CD4-positive, alpha-beta T cell treated with Interleukin-17A for 4 hours (primary cell): ENCODE results near the gene ZNF654.
"Not testable (repeated sequence)": the region's sequence is repeated elsewhere in the genome, so short reads cannot be mapped to it uniquely, and the experiment has no call there.

Source experiments
- DNase-seq: peaks from one replicate; pipeline ENCODE4 v3.0.0-alpha.2; 2020; ENCODE audit warnings: mixed read lengths

ZNF654 gene

DNA sequence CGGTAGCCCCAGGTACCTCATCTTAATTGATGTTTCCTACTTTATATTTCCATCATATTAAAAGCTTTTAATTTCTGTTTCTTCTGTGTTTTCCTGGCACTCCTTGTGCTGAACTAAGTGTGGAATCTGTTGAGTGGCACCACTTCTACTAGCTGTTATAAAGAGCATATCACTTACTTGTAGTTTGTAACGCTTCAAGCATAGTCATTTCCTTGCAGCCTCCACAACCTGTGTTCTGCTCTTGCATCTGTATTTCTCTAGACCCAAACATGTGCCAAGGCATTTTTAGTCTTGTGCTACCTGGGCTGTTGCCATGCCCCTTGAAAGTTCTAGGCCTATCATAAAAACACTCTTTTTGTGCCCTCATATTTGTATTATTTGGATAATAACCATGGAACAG is 16.0 kb downstream of the ZNF654 start:
- DNase-seq, result no peak

DNA sequence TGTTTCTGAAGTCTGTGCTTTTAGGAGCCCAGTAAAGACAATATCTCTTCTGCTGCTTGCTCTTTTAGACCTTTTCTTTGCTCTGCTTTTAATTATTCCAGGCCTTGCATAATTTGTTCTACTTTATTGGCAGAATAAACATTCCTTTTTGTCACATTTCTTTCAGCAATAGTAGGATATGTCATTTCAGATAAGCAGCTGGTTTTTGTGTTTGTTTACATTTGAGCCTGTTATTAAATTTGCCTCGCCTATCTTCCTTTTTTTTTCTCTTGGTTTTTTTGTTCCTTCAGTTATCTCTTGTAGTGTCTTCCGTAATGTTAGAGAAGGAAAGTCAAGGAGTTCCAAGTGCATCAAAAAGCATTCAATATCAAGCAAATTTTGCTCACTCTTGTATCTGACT is 16.4 kb downstream of the ZNF654 start:
- no peak for DNase-seq

DNA sequence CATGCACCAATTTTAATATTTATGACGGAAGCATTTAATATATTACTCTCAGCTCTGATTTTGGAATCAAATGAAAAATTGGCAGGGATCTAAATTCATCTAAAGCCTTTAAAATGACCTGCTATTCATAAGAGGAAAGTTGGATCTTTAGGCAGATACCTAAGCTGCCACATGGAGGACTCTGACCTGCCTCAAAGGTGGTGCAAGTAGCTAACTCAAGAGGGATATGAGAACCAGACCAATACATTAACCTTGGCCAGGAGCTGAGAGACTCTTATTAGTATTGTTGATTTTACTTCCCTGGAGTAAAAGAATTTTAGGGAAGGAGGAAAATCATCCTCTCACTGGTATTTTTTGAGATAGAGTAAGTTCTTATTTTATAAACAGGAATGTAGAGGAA is 17.7 kb downstream of the ZNF654 start:
- DNase-seq, result no peak

DNA sequence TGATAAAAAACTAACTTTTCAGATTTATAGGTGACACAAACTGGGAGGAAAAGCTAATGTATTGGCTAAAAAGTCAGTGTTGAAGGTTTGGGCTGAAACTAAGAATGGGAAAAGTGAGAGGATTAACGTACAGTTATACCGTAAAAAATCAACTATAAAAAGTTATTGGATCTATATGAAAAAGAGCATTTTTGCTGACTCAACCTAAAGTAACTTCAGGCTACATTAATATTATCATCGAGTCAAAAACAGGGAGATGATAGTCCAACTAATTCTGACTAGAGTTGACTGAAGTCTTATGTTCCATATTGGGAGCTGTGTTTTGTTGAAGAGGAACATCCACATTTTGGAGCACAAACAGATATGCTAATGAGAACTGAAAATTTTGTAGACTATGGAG is 19.9 kb downstream of the ZNF654 start:
- DNase-seq, result no peak

DNA sequence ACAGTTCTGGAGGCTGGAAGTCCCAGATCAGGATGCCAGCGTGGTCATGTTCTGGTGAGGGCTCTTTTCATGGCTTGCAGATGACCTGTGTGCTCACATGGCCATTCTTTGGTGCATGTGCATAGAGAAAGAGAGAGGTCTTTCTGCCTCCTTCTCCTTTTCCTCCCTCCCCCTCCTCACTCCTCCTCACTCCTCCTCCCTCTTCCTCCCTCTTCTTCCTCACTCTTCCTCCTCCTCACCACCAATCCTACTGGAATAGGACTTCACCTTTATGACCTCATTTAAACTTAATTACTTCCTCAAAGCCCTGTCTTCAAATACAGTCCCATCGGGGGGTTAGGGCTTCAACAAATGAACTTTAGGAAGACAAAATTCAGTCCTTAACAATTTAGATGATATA is 23.8 kb downstream of the ZNF654 start:
- no peak for DNase-seq

DNA sequence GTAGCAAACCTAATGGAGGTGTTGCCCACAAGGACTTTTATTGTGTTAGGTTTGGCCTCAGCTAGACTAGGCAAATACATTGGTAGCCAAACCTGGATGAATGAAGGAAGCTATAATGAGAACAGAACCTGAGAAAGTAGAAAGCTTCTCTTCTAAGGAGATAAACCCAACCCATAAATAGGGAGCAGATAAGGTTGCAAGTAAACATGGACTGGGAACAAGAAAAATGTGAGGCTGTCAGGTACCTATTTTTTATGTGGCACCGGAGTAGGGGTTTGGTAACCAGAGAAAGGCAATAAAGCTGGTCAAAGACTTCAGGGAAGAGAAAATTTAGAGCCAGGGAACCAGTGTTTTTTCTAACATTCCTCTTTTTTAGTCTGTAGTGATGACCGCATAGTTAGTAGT is 25.0 kb downstream of the ZNF654 start:
- no peak for DNase-seq

DNA sequence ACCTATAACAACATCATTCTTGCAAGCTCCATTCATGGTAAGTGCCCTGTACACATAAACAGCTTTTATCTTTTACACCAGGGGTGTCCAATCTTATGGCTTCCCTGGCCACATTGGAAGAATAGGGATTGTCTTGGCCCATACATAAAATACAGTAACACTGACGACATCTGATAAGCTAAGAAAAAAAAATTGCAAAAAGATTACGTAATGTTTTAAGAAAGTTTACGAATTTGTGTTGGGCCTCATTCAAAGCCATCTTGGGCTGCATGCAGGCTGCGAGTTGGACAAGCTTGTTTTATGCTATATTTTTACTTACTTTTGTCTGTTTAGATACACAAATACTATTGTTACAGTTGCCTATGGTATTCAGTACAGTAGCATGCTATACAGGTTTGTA is 31.6 kb downstream of the ZNF654 start:
- no peak for DNase-seq

DNA sequence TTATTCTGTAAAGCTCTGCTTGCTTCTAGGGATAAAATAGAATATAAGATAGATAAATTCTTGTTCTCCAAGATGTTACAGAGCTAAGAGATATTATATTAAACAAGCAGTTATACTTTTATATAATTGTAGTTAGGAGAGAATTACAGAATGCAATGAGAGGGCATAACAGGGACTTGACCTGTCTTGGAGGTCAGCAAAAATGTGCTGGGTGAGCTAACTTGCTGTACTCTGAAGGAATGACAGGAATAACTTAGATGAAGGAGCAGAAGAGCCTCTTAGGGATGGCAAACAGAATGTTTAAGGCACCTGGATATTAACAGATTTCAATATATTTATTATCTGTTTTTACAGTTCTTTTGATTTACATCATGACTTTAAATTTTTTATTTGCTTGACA is 33.2 kb downstream of the ZNF654 start:
- DNase-seq, result no peak

DNA sequence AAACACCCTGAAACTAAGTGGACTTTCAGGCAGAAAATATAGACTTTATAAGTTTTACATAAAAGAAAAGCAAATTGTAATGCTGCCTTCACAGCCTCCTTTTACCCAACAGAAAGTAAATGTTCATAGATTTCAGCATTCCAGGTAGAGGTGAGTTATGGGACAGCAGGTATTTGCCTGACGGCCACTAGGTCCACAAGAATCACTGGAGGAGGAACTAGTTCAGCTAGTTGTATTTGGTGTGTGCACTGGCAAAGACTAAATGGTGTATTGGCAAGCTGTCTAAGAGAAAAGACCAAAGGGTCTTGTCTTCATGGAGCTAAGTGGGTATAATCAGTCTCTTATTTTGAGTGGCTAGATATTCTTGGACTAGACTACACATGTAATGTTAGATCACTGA is 34.2 kb downstream of the ZNF654 start:
- DNase-seq, result no peak

DNA sequence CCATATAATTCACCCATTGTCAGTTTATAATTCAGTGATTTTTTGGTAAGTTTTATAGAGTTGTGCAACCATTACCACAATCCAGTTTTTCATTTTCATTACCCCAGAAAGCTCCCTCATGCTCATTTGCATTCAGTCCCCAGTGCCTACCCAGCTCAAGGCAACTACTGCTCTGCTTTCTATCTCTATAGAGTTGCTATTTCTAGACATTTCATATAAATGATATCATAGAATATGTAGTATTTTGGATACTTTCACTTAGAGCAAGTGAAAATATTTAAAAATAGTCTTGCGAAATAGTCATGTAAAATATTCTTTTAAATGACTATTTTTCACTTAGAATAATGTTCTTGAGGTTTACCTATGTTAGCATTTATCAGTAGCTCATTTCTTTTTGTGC is 42.1 kb downstream of the ZNF654 start:
- DNase-seq, result no peak

DNA sequence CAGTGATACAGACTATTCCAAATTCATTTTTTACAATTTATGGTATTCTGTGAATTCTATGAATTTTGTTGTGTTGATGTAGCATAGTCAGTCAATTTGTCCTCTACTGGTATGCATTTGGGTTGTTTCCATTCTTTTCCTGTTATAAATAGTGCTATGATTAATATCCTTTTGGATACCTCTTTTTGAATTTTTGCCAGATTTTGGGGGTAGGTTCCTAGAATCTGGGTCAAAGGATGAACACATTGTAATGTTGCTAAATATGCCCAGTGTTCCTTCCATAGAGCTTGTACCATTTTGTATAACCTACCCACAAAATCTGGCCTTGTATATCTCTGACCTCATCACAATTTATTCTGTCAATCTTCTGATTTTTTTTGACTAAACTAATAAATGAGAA is 46.3 kb downstream of the ZNF654 start:
- no peak for DNase-seq

DNA sequence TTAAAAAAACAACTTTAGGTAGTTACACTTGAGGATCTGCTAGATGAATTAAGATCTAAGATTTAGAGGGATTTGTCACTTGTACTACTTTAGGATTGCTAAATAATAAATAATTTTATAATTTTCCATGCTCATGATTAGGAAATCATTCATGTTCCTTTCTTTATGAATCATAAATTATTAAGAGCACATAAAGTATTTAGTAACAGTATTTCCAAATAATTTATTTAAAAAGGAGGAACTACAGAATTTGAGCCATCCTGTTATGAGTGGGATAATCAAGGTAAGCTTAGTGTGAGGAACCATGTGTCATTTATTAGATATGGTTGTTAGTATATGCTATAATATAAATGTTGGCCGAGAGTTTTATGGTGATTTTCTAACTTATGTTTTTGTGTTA is 53.2 kb downstream of the ZNF654 start:
- DNase-seq, result no peak

DNA sequence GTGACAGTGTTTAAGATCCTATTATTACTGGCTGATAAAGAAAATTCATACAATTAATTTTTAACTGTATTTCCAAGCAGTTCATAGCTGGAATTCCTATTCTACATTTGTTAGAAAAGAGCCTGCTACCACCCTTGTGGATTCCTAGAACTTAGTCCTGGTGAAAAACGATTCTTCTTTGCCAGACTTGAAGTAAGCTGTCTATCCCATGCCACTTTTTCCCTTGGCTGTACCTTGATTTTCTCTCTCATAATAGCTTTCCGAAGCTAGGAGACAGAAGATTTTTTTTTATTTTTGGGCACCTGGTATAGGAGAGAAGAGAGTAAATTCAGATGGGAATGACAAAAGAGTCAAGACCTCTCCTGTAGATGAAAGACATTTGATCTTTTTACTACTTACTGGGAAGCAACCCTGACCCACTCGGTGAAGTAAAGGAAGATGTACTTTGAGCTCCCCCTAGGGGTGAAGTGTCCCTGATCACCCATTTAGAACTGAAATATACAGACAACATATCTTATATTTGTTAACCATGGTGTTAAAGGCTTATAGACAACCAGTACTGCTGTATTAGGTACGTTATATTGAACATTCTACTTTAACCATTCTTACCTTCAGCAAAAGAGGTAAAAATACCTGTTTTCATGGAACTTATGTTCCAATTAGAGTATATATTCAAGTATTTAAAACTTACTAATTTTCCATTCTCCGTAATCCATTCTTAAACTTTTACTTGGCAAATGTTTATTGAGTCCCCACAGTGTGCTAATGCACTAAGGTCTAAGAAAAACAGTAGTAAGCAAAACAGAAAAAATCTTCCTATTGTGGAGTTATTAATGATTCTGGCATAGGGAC is 54.5 kb downstream of the ZNF654 start:
- peak; percentile 75 for DNase-seq

DNA sequence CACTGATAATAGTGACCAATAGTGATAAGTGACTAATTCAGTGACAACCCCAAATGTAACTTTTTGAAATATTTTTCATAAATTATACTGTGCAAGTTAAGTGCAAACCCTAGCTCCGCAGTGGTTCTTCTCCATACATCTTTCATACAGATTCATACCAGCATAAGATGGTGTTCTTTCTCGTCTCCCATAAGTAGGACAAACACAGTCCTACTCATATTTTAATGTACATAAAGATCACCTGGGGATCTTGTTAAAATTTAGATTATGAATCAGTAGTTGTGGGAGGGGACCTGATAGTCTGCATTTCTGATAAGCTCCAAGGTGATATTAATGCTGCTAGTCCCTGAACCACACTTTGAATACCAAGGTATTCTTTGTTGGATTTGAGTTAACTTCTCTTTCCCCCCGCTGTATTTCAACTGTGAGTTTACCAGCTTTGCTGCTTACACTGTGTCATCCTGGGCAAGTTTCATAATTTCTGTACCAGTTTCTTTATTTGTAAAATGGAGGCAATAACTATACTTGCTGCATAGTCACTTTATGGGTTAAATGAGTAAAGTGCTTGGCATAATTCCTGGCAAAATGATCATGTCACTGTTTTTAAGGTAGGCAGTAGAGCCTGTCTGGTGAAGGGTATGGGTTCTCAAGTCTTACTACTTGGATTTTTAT is 56.0 kb downstream of the ZNF654 start:
- DNase-seq, result no peak

DNA sequence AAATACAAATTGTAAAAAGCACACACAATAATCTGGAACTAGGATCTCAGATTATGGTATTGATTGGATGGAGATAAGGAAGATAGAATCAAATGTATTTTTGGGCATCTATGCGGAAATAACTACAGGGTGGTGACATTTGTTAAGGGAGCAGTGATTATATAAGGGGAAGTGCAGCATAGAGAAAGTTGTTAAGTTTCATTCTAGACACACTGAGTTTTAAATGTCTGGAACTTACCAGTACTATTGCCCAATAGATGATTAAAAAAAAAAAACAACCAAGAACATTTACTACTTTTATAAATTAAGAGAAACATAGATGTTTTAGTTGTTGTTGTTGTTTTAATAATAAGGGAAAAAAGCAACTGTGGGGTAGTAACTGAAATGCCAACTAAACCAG is 58.6 kb downstream of the ZNF654 start:
- no peak for DNase-seq

DNA sequence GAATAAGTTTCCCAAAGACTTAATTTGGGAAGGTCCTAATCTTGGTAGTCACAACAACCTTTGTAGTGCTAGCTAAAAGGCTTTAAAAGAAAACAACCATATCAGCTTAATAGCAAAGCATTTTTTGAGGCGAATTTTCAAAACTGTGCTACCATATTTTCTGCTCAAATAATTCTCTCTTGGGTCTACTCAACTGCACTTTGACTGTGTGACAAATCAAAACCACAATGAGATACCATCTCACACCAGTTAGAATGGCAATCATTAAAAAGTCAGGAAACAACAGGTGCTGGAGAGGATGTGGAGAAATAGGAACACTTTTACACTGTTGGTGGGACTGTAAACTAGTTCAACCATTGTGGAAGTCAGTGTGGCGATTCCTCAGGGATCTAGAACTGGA is 59.5 kb downstream of the ZNF654 start:
- not testable (repeated sequence) for DNase-seq

DNA sequence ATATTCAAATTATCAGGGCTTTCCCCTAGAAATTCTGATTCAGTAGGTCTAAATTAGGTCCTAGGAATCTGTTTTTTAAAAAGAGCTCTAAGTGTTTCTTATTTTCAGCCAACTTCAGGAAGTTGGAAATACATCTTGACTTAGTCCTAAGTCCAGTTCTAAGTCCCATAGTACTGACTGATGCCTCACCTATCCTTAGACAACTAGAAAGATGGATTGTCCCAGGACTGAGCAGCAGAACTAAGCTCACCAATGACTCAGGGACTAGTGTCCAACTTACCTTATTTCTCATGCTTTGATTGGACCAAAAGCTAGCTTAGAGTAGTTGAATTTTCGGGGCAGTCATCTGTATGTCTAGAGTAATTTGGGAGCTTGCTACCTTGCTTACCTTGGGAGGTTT is 64.5 kb downstream of the ZNF654 start:
- no peak for DNase-seq

DNA sequence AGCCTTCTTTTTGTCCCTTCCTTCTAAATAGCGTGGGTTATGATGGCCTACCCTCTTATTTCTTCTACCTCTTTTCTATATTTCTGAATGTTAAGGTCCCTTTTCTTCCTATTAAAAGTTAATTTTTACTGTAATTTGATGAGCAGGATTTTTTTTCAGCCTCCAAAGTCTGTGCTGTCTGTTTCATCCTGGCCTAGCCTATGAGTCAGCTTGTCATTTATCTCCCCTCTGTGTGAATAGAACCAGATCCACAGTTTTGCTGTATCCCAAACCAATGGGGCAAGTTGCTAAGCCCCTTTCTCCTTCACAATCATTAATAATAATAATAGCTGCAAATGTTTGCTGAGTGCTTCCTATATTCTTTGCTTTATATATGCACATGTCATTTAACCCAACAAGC is 72.6 kb downstream of the ZNF654 start:
- no peak for DNase-seq

DNA sequence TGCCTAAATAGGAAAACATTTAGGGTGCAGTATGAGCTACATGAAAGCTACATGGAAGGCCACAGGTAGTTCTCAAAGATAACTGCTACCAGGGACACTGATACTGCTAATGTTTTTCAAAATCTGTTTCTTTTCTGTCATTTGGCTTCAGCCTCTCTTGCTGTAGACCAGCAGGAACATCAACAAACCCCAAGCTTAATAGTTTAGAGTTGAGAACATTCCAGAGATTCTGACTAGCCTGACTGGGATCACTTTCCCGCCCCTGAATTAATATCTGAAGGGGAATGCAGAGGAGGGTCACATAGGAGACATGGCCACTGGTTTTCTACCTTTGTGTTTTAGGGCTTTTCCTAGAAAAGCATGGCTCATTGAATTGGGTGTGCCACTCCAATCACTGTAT is 73.8 kb downstream of the ZNF654 start:
- no peak for DNase-seq

DNA sequence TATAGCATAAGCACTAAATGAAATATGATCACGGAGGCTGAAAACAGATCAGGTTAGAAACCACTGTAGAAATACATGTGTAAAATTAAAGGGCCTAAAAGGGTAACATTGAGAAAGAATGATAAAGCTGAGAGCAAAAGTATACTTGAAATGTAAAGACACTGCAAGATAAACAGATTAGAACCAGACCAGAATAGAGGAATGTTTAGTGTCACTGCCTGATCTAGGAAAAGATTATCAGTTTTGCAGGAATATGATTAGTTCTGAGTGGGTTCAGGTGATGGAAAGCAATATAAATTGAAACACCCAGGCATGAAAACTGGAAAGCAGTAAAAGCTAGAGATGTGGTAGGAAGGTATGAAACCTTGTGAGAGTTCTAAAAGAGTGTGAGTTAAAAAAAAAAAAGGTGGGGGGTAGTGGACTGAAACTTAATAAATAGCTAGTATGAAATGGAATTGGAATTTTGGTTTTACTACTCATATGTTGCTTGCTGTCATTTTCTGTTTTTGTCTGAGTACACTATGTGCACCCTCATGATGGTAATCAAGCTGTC is 74.7 kb downstream of the ZNF654 start:
- no peak for DNase-seq

DNA sequence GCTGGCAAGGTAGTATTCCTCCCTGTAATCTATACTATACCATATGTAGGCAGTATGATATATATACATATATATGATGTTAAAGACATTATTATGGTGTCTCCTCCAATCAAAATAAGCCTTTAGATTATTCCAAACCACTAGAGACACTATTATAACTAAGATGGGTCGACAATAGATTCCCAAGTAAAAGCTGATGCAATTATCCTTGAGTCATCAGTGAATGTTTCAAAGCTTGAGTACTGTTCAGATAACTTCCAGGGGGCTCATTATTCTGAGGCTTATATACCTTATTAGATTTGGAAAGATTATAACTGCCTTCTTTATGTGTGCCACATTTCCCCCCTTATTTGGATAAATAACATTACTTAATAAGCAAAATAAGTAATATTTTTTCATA is 78.8 kb downstream of the ZNF654 start:
- DNase-seq, result no peak

DNA sequence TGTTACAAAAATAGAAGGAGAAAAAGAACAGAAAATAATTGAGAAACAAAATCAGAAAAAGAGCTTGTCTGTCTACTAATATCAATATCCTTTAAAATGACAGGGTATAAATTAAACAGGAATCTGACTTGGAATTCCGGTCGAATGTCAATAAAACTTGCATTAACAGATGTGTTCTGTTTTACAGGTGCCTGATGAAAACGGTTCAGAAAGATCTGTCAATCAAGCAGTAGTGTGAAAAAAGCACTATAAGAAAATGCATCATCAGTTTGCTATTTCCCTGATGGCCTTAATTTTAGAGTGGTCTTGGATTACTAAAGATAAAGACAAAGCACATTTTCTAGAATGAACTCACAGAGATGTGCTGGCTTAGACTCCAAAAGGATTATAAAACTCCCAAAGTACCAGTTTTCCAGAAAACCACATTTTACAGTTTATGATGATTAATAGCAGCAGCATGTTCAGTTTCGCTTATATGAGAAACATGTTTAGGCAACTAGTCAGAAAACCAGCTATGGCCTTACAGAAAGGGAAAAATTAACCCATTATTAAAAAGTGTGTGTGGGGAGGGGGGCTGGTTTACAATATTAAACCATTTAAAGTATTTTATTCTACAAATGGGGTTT is 82.5 kb downstream of the ZNF654 start:
- no peak for DNase-seq

DNA sequence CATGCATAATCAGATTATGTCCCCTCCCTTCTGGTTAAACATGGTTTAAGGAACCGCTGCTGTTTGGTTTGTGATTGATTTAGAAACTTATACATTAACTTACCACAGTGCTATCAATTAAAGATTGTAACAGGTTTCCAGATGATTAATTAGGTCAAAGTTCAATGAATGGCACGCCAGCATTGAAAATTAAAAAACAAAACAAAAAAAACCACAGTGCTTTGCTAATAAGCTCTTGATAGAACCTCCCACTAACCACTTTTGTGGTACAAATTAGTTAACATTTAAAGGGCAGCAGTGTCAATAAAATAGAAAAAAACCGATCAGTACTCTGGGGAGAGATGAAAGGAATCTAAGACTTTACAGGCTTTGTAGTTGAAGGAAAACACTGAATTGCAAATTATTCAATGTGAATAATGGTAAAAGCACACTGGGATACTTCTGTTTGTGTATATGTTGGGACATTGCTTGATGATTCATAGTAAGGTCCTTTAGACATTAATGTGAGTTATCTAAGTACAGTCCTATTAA is 83.1 kb downstream of the ZNF654 start:
- DNase-seq, result no peak

DNA sequence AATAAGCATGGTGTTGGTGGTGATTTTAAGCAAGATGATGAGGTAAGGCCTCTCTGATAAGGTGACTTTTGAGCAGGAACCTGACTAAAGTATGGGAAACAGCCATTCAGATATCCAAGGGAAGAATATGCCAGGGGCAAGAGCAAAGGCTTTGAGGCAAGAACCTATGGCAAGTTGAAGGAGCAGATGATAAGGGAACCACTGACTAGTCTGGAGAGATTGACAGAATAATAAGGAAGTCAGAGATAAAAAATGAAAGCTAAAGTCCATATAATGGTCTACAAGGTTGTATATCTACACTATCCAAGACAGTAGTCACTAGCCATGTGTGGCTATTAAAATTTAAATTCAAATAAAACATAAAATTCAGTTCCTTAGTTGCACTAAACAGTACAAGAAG is 88.2 kb downstream of the ZNF654 start:
- DNase-seq, result no peak
